Subcutaneous adipose tissue (tissue), 4 donors: ENCODE data around the gene SLC12A6. TPM values are rescaled to one million over a fixed set of nuclear protein-coding genes. Genes with fewer than 3 reads are reported as not detected.

Experiments
- CTCF ChIP-seq: fragments of 450-650 bp; IDR thresholded peaks from one replicate; pipeline ENCODE4 v1.5.1; 2016; ENCODE audit warnings: low read depth, mild to moderate bottlenecking, control low read depth, antibody characterized with exemption, moderate library complexity
- total RNA-seq, 4 donors: library from RNA; depleted of rRNA; stranded (reverse); fragments of >200 nt; gene quantifications; one replicate each; pipeline ENCODE4 v1.1.0, GENCODE V29; 2016

SLC12A6 gene
- total RNA-seq, 4 donors from 2014 or later, result 22.0 to 58.0 (median 27.1) TPM

- TF ChIP-seq CTCF, result no peak
Measured at GRCh38 chr15:34349769-34350168, 12.2 kb upstream of the SLC12A6 start.

- TF ChIP-seq CTCF, result no peak
Measured at GRCh38 chr15:34348735-34349300, 11.2 kb upstream of the SLC12A6 start.

- no peak for TF ChIP-seq CTCF
Measured at GRCh38 chr15:34347951-34348638, 10.5 kb upstream of the SLC12A6 start.

- TF ChIP-seq CTCF, result no peak
Measured at GRCh38 chr15:34342737-34343575, 5.4 kb upstream of the SLC12A6 start, which contains the start of the genes NOP10 and NUTM1. TSS of gene NOP10 (minus strand) at chr15:34343136. CDS start at chr15:34343073, 63 bp downstream. TSS of gene NUTM1 (plus strand) at chr15:34343315. CDS start at chr15:34343697, 382 bp downstream.

- no peak for TF ChIP-seq CTCF
Measured at GRCh38 chr15:34341381-34342212, 4.0 kb upstream of the SLC12A6 start.

GRCh38 chr15:34339946-34340345 lies 2.4 kb upstream of the SLC12A6 start:
- no peak for TF ChIP-seq CTCF
